GM18870 (cell line): Measurements from ENCODE around the gene AFG1L.
"Not testable (repeated sequence)": the region's sequence is repeated elsewhere in the genome, so short reads cannot be mapped to it uniquely, and the experiment has no call there.

Source experiments
- ATAC-seq: cut with Tn5 transposase; IDR thresholded peaks from one replicate; pipeline ENCODE4 v1.9.1; 2021; ENCODE audit warnings: moderate library complexity; ENCODE audit not compliant: unreplicated experiment

Gene AFG1L

GRCh38 chr6:108507316-108507715 is 212.5 kb downstream of the AFG1L start:
- no peak for ATAC-seq

- no peak for ATAC-seq
These were observed 215.8 kb downstream of the AFG1L start for GRCh38 chr6:108510461-108511319.

GRCh38 chr6:108518714-108519576 is 224.1 kb downstream of the AFG1L start:
- ATAC-seq, result no peak

GRCh38 chr6:108521616-108522107 is 226.8 kb downstream of the AFG1L start:
- no peak for ATAC-seq

GRCh38 chr6:108523697-108524096 is 228.8 kb downstream of the AFG1L start:
- ATAC-seq, result no peak

GRCh38 chr6:108524528-108525248 is 229.8 kb downstream of the AFG1L start:
- ATAC-seq, result no peak

GRCh38 chr6:108526739-108527174 is 231.9 kb downstream of the AFG1L start:
- ATAC-seq, result no peak

- no peak for ATAC-seq
These were observed 234.0 kb downstream of the AFG1L start for GRCh38 chr6:108528878-108529277.

- ATAC-seq, result no peak
These were observed 236.5 kb downstream of the AFG1L start for GRCh38 chr6:108531332-108531731.

GRCh38 chr6:108535114-108535742 is 240.4 kb downstream of the AFG1L start:
- no peak for ATAC-seq

- not testable (repeated sequence) for ATAC-seq
These were observed 241.2 kb downstream of the AFG1L start for GRCh38 chr6:108535920-108536535.

GRCh38 chr6:108541843-108542759 is 247.2 kb downstream of the AFG1L start:
- ATAC-seq, result no peak

GRCh38 chr6:108543175-108543940 is 248.5 kb downstream of the AFG1L start:
- no peak for ATAC-seq

GRCh38 chr6:108544606-108545005 is 249.8 kb downstream of the AFG1L start:
- ATAC-seq, result no peak

GRCh38 chr6:108546079-108547049 is 251.5 kb downstream of the AFG1L start:
- no peak for ATAC-seq

GRCh38 chr6:108549241-108549640 is 254.4 kb downstream of the AFG1L start:
- no peak for ATAC-seq

GRCh38 chr6:108549741-108550140 is 254.9 kb downstream of the AFG1L start:
- no peak for ATAC-seq
